ENCODE measurements around the gene IL10.

IL10 gene

DNA sequence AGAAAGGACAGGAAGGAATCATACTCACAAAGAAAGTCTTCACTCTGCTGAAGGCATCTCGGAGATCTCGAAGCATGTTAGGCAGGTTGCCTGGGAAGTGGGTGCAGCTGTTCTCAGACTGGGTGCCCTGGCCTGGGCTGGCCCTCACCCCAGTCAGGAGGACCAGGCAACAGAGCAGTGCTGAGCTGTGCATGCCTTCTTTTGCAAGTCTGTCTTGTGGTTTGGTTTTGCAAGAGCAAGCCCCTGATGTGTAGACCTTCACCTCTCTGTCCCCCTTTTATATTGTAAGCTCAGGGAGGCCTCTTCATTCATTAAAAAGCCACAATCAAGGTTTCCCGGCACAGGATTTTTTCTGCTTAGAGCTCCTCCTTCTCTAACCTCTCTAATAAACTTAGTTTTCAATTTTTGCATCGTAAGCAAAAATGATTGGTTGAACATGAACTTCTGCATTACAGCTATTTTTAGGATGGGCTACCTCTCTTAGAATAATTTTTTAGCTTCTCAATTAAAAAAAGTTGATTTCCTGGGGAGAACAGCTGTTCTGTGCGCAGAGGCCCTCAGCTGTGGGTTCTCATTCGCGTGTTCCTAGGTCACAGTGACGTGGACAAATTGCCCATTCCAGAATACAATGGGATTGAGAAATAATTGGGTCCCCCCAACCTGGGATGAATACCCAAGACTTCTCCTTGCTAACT, at the start of gene IL10:
IL10 (minus strand) TSS at position 252 of the 695 bp plus-strand sequence; CDS start at position 193, 59 bp downstream.
- FAIRE-seq, result no peak

DNA sequence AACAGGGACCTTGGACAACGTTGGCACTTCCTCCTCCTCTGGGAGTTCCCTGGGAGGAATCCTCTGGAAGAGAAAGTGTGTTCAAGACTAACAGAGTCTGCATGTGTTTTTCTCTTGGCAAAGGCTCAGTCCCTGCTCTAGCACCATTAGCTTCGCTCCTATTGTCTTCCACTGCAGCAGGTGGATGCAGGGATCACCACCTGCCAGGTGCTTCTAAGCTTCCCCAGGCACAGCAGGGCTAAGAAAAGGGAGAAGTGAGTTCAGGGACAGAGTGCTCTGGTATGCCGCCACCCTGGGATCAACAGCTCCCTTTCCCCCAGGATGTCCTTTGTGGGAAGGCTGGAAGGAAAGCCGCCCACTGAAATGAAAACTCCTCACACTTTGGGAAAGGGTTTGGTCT, 49.2 kb upstream of the IL10 start:
- FAIRE-seq, result no peak

DNA sequence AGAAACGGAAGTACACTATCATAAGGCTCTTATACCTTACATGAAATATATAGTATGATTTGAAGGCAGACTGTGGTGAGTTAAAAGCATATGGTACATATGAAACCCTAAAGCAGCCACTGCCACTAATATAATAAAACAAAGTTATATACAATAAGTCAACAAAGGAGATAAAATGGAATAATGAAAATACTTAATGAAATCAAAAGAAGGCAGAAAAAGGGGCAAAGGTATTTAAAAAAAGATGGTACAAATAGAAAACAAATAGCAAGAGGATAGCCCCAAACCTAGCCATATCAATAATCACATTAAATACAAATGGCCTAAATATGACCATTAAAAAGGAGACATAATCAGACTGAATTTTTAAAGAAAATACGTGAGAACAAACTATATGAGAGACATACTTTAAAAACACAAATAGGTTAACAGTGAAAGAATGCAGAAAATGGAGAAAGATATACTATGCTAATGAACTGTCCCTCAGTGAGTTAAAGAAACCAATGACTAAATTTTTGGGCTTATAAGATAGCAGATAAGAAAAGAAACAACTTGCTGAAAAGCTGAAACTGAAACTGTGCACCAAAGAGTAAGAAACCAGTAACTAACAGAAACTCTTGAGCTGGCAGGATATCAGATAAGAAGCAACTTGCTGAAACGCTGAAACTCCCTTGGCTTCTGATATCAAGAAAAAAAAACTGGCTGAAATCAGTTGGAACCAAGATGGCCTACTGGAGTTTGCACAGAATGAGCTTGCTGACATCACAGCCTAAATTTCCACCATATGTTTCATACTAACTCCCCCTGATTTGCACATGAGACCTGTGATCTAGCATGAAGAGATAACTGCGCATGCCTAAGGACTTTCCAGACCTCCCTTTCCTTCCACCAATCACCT, 44.3 kb upstream of the IL10 start:
- no peak for FAIRE-seq

DNA sequence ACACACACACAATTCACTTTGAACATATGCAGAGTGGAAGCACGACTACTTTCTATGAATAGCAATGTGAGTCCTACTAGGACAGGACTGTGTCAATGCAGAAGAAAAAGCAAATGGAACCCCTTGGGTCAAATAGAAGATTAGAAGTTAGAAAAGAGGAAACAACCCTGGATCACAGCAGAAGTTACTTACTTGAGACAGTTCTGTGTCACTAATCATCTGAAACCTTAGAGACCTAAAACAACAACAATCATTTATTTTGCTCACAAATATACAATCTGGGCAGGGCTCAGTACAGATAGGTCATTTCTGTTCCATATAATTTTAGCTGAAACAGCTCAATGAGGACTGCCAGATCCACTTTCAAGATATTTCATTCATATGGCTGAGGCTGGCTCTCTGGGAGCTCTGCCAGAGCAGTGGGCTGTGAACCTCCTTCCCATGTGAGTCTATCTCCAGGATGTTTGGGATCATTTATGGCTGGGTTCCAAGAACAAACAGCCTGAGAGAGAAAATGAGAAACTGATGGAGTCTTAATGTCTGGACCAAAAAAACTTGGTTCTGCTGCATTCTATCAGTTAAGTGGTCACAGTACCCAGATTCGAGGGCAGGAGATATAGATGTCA, 42.5 kb upstream of the IL10 start:
- FAIRE-seq, result no peak

DNA sequence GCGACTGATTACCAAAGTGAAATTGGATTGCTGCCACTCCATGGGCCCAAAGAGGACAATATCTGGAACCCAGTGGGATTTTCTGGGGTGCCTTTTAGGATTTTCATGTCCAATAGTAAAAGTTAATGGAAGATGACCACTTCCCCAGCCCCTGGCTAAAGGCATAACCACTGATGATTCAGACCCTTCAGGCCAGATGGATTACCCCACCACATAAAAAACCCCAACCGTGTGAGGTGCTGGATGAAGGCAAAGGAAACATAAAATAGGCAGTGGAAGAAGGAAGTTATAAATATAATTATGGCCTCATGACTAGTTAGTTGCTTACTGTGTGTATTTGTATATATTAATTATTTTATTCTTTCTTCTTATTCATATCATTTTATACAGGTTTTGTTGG, 40.2 kb upstream of the IL10 start:
- no peak for FAIRE-seq

DNA sequence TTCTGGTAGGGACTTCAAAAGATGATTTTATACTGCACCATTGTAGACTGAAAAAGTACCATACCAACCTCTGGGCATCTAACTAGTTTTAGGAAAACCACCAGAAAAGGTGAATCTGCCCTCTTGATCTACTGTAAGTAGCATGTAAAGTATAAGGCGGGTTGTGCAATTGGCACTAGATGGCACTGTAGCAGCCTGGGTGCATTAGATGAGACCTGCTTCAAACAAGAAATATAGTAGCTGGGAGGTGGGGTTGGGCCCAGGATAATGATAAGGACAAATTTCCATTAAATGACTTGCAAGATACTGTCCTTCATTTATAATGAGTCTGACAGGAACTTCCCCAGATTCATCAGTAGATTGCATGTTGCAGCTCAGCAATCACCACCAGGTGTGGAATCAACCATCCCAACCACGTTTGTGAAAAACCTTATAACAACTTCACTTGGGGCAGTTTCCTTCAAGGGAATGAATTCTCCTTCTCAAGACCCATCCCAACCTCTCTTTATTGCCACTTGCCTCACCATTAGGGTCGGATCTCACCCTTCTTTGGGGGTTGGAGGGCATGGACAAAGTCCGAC, 37.3 kb upstream of the IL10 start:
- FAIRE-seq, result no peak

DNA sequence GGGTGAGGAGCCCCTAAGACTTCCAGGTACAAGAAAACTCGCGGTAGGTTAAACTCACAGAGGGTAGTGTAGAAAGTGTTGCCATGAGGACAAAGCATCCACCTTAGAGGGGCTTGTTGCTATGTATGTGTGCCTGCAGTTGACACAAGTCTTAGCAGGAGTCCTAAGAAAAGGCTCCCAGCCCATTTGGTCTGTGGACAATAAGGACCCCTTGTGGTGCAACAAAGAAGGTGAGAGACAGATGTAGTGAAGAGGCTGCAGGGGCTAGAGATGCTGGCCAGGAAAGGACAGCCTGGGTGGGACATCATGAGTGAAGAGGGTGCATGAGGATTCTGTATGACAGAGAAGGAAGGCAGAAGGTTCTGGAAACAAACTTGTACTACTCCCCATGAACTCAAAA, 36.3 kb upstream of the IL10 start:
- FAIRE-seq, result no peak

DNA sequence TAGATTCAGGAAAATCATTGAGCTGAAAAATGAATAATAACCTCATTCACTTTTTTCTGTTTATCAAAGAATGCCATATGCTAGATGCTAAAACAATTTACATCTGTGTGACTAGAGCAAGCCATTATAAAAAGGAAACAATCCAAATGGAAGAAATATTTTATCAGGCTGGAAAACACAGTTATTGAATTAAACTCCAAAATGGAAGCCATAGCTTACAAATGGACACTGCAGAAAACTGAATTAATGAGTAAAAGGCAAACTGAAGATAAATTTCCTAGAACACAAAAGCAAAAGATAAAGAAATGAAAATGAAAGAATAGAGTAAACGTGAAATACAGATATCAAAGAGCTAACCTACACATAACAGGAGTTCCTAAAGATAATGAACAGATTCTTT, 33.1 kb upstream of the IL10 start:
- no peak for FAIRE-seq

DNA sequence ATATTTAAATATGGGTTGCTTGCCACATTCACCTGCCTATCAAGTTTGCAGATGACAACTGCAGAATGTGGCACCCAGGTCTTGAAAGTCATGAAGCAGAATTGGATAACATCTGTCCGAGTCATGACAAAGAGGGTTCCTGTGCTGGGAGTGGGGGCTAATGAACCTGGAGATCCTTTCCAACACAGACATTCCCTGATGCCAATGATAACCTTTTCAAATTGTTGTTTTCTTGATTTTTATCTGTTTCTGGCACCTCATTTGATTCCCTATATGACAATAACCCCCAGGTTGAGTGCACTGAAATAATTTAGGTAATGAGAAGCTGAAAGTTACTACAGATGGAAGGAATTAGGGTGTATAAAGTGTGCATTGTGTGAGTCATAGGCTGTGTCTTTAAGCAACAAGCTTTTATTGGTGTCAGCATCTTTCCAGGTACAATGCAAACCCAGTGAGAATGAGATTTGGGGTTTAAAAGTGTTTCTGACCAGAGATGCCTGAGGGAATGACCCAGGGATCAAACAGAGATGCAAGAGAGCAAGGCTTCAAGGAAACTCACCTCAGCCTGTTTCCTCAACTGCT, 32.0 kb upstream of the IL10 start:
- no peak for FAIRE-seq

DNA sequence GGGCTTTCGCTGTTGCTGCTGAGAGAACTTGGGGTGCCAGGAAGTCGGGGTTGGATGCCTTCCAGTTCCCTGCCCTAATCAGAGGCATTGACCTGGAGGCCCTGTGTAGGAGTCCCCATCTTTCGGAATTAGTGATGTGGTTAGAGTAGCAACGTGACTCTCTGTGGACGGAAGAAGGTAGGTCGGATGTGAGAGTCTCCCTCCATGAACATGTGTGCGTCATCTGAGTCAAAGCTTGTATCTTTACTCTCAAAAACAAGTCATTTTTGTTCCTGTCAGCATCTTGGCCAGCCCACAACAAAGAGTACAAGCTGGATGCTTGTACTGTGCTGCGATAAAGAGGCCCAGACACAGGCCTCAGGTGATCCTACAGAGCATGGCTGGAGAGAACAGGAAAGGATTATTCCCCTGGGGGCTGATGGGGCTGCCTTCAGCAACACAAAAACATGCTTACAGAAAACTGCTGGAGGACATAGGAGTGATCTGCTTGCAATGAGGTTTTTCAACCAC, 31.0 kb upstream of the IL10 start:
- FAIRE-seq, result no peak

DNA sequence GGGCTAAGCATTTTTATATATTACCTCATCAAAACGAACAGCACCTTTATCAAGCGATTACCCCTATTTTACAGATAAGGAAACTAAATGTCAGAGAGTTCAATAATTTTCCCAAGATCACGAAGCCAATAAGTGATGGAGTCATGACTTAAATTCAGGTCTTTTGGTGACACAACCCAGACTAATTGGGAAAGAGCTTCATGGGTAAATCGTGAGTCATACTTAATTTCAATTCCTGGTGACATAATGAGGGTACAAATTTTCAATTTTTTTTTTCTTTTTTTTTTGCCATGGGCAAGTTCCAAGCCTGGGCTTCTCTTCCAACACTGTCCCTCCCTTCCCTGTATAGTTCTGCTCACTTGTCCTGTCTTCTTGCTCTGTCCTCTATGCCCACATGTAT, 30.1 kb upstream of the IL10 start:
- no peak for FAIRE-seq

DNA sequence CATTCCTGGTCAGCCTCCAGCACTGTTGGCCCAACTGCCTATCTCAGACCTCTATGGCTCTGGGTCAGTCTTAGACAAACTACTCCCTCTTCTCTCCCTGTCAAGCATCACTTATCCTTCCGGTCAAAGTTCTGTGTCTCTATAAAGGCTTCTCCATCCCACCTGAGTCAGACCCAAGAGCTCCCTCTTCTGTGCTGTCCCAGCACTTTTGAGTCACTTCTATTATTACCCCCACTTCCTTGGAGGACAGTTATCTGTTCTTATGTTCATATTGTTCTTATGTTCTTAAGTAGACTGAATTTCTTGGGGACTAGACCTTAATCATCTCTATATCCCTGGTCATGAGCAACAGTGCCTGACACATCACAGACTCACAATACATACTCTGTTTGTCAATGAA, 29.2 kb upstream of the IL10 start:
- no peak for FAIRE-seq

DNA sequence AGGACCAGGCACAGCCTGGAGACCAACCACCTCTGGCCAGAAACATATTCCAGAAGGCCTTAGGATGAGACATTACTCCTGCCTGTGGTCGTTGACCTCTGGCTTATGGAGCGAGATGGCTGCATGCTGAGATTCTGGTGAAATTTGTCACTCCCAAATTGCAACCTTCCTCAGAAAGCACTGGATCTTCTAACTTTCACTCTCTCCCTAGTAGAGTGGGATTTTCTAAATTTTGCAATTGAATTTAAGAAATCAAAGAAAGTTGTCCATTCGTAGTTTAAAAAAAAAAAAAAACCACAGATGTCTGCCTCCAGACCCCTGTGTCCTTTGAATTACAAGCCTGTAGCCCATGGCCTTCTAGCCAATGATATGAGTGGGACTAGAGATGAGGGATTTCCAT, 28.6 kb upstream of the IL10 start:
- no peak for FAIRE-seq

DNA sequence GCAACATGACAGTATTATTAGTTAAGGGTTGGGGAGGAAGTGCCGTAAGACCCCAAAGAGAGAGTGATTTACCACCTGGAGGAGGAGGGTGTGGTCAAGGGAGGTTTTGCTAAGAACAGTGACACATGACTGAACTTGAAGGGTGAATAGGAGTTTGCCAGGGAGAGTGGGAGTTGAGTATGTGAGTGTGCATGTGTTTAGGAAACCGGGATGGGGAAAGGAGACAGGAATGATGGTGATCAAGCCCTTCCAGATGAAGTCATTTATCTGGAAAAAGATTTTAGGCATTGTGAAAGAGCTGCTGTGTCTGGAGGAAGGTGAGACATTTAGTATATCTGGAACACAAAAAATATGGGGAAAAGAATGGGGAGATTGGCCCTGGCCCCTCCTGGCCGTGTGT, 28.1 kb upstream of the IL10 start:
- FAIRE-seq, result no peak

DNA sequence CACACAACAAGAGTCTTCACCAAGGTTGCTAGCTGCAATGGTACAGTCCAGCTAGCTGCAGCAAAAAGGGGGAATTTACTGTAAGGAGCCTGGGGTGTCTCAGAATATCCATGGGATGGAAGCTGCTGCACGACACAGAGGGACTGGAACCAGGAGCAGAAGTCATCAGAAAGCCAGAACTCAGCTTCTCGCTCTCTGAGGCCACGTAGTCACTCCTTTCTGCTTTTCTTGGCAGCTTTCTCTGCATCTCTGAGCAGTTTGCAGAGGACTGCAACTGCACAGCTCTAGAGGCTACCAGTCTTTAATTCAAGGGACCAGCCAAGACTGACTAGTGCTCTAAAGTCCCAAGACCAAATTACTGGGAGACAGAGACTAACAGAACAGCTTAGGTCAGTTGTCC, 27.0 kb upstream of the IL10 start:
- no peak for FAIRE-seq

DNA sequence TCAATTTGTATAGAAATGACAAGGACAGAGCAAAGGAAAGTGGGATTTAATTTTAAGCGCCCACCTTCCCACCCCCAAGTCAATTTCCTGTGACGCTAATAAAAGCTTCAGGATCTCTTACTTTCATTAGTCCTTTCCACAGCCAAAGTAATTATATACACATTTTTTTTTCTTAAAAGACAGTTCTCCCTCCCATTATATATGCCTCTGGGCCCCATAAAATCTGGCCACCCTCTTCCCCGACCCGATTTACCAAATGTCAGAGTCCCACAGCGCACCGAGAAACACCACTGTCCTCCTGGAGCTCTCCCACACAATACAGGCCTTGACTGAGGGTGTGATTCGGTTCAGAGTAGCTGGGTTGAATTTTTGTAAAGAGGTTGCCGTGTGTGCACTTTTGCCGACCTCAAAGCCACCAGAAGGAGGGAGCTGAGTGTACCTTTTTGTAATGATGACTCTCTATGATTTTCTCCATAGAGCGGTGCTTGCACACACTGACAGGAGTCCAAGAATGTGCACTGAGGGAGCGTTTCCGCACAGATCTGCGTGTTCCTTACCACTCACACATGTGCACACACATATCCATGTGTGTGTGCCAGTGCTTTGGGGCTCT, 26.2 kb upstream of the IL10 start:
- no peak for FAIRE-seq

DNA sequence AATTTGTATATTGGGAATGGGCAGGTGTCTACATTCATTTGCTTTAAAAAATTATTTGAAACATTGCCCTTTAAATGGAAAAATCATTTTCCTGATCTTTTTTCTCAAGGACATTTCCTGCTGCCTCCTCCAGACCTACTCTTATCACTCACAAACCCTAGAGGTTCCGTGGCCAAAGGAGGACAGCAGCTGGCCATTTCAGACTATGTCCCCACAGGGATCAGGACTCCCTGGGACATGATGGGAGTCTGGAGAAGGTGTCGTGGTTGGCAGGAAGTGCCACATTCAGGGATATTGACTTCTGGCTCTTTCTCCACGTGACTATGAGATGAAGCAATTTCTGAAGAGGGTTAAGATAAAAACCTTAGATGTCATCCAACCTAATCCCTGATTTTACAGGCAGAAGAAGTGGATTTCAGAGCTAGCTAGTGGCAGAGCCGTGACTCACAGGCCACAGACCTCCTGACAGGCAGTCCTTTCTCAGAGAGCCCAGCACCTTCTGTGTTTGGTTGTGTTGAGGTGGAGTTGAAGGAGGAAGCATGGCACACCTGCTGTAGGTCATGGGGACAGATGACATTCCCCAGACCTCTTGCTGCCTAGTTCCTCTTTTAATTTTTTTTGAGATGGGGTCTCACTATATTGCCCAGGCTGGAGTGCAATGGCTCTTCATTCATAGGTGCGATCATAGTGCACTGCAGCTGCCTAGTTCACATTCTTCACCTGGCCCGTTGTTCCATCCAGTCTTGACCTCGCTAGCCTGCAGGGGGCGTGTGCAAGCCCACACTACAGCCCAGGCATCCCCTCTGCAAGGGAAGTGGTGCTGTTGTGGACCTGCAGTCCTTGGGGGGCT, 25.5 kb upstream of the IL10 start:
- no peak for FAIRE-seq

DNA sequence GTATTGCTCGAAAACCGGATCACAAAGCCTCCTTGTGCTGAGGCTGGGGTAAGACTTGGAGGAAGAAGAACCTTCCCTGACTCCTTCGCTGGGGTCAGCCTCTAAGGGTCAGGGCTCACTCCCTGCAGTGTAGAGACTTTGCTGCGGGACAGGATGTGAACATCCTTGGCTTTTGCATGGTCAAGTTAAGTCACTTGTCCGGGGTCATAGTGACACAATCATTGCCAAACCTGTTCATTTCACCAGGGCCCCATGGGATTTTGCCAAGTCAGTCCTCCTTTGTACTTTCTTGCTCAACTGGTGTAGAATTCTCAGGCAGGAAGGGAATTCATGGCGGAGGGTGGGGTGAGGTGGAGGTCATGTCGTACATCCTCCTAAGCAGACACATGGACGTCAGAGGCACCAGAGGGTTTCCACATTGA, 24.7 kb upstream of the IL10 start:
- FAIRE-seq, result no peak

DNA sequence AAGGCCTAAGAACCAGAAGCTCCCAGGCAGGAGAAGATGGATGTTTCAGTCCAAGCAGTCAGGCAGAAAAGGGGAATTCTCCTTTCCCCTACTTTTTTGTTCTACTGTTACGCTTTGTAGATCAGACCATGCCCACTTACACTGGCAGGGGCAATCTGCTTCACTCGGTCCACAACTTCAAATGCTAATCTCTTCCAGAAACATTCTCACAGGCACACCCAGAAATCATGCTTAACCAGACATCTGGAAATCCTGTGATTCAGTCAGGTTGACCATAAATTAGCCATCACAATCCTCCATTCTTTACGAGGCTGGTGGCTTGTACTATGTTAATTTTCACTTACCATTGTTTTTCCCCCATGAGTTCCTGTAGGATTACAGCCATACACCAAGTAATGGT, 23.8 kb upstream of the IL10 start:
- no peak for FAIRE-seq

DNA sequence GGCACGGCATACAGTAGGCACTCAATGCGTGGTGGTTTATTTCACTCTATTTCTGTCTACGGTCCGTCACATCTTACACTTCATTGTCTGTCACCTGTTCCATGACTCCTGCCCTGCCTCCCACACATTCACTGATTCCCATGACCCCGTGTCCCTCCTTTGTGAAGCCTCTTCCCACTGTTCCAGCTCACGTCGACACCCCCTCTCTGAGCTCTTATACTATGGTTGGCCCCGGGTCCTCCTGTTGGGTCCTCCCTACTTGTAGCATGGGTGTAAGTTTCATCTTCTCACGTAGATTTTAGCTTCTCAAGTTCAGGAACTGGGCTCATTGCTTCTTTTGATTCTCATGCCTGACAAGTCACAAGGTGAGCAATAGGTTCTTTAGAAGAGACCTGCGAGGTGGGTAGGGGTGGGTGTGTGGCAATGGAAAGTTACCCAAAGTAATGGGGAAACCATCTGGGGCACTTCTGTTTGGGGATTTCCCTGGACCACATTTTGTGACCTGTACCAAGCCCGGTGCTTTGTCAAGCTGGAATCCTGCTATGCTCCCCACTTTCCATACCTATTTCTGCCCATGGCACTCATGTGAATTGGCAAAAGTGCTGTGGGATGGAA, 22.1 kb upstream of the IL10 start:
- FAIRE-seq, result no peak

DNA sequence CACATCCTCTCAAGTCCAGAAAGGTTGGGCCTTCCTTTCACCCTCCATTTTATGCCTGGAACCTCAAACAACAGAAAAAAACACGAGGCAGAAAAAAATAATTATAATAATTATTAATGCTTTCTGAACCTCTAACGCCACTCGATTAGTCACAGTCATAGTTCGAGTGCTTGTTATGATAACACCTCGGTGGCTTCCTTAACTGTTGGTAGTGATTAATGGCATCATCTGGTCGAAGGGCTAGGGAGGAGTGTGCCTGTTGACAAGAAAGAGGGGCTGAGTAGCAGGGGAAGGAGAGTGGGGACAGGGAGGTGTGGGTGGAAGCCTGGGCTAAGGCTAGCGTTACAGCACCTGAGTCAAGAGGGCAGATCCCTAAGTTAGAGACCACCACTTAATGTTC, 21.3 kb upstream of the IL10 start:
- FAIRE-seq, result no peak

Data from G401.6 (cell line).